Measurements from ENCODE around the gene UNC80. TPM values are rescaled to one million over a fixed set of nuclear protein-coding genes. Genes with fewer than 3 reads are reported as not detected.

The UNC80 gene
- total RNA-seq, 1 donor from 2014 or later = not detected

DNA sequence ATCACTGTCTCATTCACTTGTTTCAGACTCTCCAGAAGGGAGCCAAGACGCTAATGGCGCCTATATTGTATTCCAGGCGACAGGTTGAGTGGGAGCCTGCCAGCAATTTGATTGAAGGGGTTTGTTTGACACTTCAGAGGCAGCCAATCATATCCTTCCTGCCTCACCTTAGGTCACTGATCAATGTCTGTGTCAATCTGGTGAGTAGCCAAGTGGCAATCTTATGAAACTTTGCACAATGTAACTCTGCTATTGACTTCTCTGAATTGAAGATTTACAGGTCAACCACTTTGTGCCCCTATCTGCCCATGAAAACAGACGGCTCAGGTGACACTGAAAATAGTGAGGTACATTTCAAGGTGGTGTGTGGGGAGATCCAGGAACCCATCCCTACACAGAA is 198.1 kb downstream of the UNC80 start:
- Mint-ChIP-seq H3K27me3 (peaks cover 17% of the 10 kb centered on the region), H3K4me3 (no peak overlapping the region), H3K36me3 (ENCODE audit: low read depth) (no peaks in the 10 kb centered on the region), H3K27ac (no peak overlapping the region), H3K9me3 (no peaks in the 10 kb centered on the region), H3K4me1 (no peaks in the 10 kb centered on the region)
- no peak for DNase-seq
- POLR2A ChIA-PET = no interaction called here
- CTCF ChIA-PET = no interaction called here
- intact Hi-C loops (cut with micrococcal nuclease) = no loop called here
- TF ChIP-seq, protein P1, sequence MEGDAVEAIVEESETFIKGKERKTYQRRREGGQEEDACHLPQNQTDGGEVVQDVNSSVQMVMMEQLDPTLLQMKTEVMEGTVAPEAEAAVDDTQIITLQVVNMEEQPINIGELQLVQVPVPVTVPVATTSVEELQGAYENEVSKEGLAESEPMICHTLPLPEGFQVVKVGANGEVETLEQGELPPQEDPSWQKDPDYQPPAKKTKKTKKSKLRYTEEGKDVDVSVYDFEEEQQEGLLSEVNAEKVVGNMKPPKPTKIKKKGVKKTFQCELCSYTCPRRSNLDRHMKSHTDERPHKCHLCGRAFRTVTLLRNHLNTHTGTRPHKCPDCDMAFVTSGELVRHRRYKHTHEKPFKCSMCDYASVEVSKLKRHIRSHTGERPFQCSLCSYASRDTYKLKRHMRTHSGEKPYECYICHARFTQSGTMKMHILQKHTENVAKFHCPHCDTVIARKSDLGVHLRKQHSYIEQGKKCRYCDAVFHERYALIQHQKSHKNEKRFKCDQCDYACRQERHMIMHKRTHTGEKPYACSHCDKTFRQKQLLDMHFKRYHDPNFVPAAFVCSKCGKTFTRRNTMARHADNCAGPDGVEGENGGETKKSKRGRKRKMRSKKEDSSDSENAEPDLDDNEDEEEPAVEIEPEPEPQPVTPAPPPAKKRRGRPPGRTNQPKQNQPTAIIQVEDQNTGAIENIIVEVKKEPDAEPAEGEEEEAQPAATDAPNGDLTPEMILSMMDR (IDR thresholded peaks at IDR 0.05) = no peak
- ATAC-seq (ENCODE audit: low read depth) = no peak

DNA sequence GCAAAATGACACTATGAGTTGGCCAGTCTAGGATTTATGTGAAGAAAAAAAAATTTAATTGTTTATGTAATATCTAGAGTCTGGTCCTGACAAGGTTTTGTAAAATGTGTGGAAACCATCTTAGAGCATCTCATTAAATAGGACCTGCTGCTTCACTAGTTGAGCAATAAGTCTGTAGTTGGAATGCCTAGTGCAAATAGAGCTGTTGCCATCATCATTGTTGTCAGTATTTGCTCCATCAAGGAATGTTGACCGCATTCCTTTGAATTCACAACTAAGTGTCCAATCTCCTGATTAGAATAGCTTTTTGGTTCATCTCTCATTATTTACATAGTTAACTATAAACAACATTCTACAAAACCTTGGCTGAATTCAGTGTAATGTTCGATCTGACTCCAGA is 198.6 kb downstream of the UNC80 start:
- H3K4me3 Mint-ChIP-seq = no peak overlapping the region
- no peaks in the 10 kb centered on the region for H3K36me3 Mint-ChIP-seq (ENCODE audit: low read depth)
- TF ChIP-seq, protein P1 (IDR thresholded peaks at IDR 0.05) = no peak
- DNase-seq = no peak
- ATAC-seq (ENCODE audit: low read depth) = no peak
- ChIA-PET CTCF (interaction anchor here (0.6 to 1.0 kb wide), 2 partner anchors 95 to 229 kb away, joined by 4 to 5 read pairs; no protein-coding TSS in a partner anchor), POLR2A (no interaction called here)
- no peak overlapping the region for H3K27ac Mint-ChIP-seq
- intact Hi-C loops (cut with micrococcal nuclease) = no loop called here
- no peaks in the 10 kb centered on the region for H3K4me1 Mint-ChIP-seq
- H3K27me3 Mint-ChIP-seq = peaks cover 17% of the 10 kb centered on the region
- no peaks in the 10 kb centered on the region for H3K9me3 Mint-ChIP-seq

DNA sequence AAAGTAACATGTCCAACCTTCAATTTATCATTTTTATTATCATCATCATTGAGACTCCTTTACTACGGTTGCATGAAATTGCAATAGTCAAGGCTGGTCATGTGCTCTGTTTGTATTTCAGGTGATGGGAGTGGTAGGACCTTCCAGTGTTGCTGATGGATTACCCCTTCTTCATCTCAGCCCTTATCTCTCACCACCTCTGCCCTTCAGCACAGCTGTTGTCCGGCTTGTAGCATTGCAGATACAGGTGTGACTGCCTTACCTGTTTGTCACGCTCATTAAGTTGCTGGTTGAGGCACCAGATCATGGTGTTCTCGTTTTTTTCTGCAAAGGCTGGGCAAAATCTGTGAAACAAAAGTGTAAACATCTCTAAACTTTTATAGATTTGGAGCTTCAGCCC is 199.1 kb downstream of the UNC80 start:
- Mint-ChIP-seq H3K9me3 (no peaks in the 10 kb centered on the region), H3K27ac (no peak overlapping the region), H3K36me3 (ENCODE audit: low read depth) (no peaks in the 10 kb centered on the region), H3K4me1 (no peaks in the 10 kb centered on the region), H3K27me3 (peaks cover 17% of the 10 kb centered on the region), H3K4me3 (no peak overlapping the region)
- ATAC-seq (ENCODE audit: low read depth) (no peak), DNase-seq (no peak)
- intact Hi-C loops (cut with micrococcal nuclease) = no loop called here
- TF ChIP-seq, protein P1 (IDR thresholded peaks at IDR 0.05) = no peak
- POLR2A ChIA-PET = no interaction called here
- CTCF ChIA-PET = interaction anchor here (0.6 to 1.0 kb wide), 3 partner anchors 94 to 636 kb away, joined by 3 to 5 read pairs (median 4); no protein-coding TSS in a partner anchor

DNA sequence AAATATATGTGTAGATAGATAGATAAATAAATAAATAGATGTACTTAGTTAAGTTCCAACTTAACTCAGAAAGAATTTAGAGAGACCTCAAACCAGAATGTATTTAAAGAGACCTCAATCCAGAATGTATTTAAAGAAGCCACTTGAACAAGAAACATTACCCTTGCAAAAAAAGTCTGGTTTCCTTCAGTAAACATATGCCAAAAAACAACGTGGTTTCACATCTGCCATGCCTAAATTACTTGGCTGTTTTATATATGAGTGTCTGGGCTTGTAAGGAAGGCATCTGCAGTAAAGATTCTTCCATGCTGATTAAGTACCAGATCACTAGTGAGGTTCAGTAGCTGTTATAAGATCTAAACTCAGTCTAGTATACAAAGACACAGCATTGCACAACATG is 201.7 kb downstream of the UNC80 start:
- ChIA-PET CTCF (no interaction called here), POLR2A (no interaction called here)
- no peak for DNase-seq
- Mint-ChIP-seq H3K27ac (no peak overlapping the region), H3K4me3 (no peak overlapping the region), H3K27me3 (peaks cover 15% of the 10 kb centered on the region), H3K4me1 (no peaks in the 10 kb centered on the region), H3K36me3 (ENCODE audit: low read depth) (no peaks in the 10 kb centered on the region), H3K9me3 (no peaks in the 10 kb centered on the region)
- ATAC-seq (ENCODE audit: low read depth) = no peak
- TF ChIP-seq, protein P1 (IDR thresholded peaks at IDR 0.05) = no peak
- intact Hi-C loops (cut with micrococcal nuclease) = no loop called here

DNA sequence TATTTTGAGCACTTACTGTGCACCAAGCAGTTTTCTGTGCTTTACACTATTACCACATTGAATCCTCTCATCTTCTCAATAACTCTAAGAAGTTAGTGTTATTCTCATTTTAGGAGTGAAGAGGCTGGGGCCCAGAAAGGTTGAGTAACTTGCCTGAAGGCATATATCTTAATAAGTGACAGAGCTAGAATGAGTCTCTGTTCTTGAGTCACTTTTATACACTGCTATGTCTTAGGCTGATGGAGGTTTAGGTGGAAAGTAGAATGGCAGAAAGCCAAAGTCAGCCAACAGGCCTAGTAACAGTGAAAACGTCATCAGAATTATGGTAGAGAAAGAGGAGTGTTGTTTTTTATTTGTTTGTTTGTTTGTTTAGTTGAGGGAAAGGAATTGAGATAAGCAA is 202.9 kb downstream of the UNC80 start:
- CTCF ChIA-PET = interaction anchor here (2.1 kb wide), 1 partner anchor 224 kb away, joined by 6 read pairs; no protein-coding TSS in a partner anchor
- TF ChIP-seq, protein P1 (IDR thresholded peaks at IDR 0.05) = no peak
- POLR2A ChIA-PET = no interaction called here
- ATAC-seq (ENCODE audit: low read depth) (no peak), DNase-seq (no peak)
- no peak overlapping the region for H3K27ac Mint-ChIP-seq
- no peaks in the 10 kb centered on the region for H3K4me1 Mint-ChIP-seq
- intact Hi-C loops (cut with micrococcal nuclease) = no loop called here
- H3K4me3 Mint-ChIP-seq = no peak overlapping the region
- H3K9me3 Mint-ChIP-seq = no peaks in the 10 kb centered on the region
- peaks cover 10% of the 10 kb centered on the region for H3K27me3 Mint-ChIP-seq
- no peaks in the 10 kb centered on the region for H3K36me3 Mint-ChIP-seq (ENCODE audit: low read depth)

Measured in activated B cell treated with CpG ODN at 0.5 μM for 24 hours (primary cell).